Measurements from ENCODE around the gene SEC63.

DNA sequence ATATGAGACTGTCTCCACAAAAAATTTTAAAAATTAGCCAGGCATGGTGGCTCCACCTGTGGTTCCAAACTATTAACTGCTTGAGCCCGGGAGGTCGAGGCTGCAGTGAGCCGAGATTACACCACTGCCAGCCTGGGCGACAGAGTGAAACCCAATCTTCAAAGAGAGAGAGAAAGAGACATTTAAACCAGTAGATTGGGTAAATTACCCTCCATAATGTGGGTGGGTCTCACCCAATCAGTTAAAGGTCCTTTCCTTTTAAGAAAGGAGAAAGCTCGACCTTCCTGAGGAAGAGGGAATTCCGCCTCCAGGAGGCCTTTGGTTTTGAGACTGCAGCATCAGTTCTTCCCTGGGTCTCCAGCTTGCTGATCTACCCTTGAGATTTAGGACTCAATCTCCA is 108.7 kb downstream of the SEC63 start:
- no peak for TF ChIP-seq POLR2AphosphoS5 (IDR thresholded peaks at IDR 0.05; ENCODE audit: low read depth, low read length)
- TF ChIP-seq TAF1 (IDR thresholded peaks at IDR 0.05; ENCODE audit: borderline replicate concordance, insufficient read depth, low read length), result no peak
- TF ChIP-seq, protein P1, sequence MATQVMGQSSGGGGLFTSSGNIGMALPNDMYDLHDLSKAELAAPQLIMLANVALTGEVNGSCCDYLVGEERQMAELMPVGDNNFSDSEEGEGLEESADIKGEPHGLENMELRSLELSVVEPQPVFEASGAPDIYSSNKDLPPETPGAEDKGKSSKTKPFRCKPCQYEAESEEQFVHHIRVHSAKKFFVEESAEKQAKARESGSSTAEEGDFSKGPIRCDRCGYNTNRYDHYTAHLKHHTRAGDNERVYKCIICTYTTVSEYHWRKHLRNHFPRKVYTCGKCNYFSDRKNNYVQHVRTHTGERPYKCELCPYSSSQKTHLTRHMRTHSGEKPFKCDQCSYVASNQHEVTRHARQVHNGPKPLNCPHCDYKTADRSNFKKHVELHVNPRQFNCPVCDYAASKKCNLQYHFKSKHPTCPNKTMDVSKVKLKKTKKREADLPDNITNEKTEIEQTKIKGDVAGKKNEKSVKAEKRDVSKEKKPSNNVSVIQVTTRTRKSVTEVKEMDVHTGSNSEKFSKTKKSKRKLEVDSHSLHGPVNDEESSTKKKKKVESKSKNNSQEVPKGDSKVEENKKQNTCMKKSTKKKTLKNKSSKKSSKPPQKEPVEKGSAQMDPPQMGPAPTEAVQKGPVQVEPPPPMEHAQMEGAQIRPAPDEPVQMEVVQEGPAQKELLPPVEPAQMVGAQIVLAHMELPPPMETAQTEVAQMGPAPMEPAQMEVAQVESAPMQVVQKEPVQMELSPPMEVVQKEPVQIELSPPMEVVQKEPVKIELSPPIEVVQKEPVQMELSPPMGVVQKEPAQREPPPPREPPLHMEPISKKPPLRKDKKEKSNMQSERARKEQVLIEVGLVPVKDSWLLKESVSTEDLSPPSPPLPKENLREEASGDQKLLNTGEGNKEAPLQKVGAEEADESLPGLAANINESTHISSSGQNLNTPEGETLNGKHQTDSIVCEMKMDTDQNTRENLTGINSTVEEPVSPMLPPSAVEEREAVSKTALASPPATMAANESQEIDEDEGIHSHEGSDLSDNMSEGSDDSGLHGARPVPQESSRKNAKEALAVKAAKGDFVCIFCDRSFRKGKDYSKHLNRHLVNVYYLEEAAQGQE (IDR thresholded peaks at IDR 0.05; ENCODE audit: insufficient read depth in 1 of 2, low read depth in 2 of 2, low read length in 2 of 2), result no peak
